GDM1 (cell line): ENCODE results near the gene PPP1R14D.
A peak's percentile ranks its signal among the peaks of the same experiment; 100 is the strongest.

Experiments used
- DNase-seq: peaks from one replicate; lab custom pipeline; 2025; lab: John Stamatoyannopoulos, UW

PPP1R14D gene

GRCh38 chr15:40852529-40852928, 24.0 kb upstream of the PPP1R14D start:
- DNase-seq, result no peak

GRCh38 chr15:40850576-40851112, 22.1 kb upstream of the PPP1R14D start:
- DNase-seq, result no peak

GRCh38 chr15:40847223-40847961, 18.9 kb upstream of the PPP1R14D start:
- peak; percentile 93 for DNase-seq

- no peak for DNase-seq
These were observed 18.3 kb upstream of the PPP1R14D start for GRCh38 chr15:40846841-40847222.

- DNase-seq, result no peak
These were observed 17.2 kb upstream of the PPP1R14D start for GRCh38 chr15:40845511-40846284.

- no peak for DNase-seq
These were observed 16.5 kb upstream of the PPP1R14D start for GRCh38 chr15:40845036-40845435.

- DNase-seq, result no peak
These were observed 16.2 kb upstream of the PPP1R14D start for GRCh38 chr15:40844696-40845030.

- no peak for DNase-seq
These were observed 15.6 kb upstream of the PPP1R14D start, which contains the start of gene SPINT1 for GRCh38 chr15:40843885-40844695. Gene SPINT1, plus strand, starts transcription at chr15:40844048. Its CDS starts 507 bp downstream, at chr15:40844555.

- DNase-seq, result no peak
These were observed 14.9 kb upstream of the PPP1R14D start for GRCh38 chr15:40843261-40843884.

GRCh38 chr15:40841741-40842140, 13.2 kb upstream of the PPP1R14D start:
- no peak for DNase-seq

GRCh38 chr15:40838756-40839155, 10.2 kb upstream of the PPP1R14D start:
- DNase-seq, result no peak

GRCh38 chr15:40836020-40836419, 7.5 kb upstream of the PPP1R14D start:
- DNase-seq, result no peak

GRCh38 chr15:40832903-40833302, 4.4 kb upstream of the PPP1R14D start:
- no peak for DNase-seq

GRCh38 chr15:40831861-40832260, 3.4 kb upstream of the PPP1R14D start:
- no peak for DNase-seq

GRCh38 chr15:40830884-40831283, 2.4 kb upstream of the PPP1R14D start:
- no peak for DNase-seq

GRCh38 chr15:40829115-40829514, 607 bp upstream of the PPP1R14D start:
- DNase-seq, result no peak

GRCh38 chr15:40826423-40827075, 2.0 kb downstream of the PPP1R14D start:
- no peak for DNase-seq

GRCh38 chr15:40825661-40826422, 2.7 kb downstream of the PPP1R14D start:
- no peak for DNase-seq

- DNase-seq, result no peak
These were observed 4.8 kb downstream of the PPP1R14D start for GRCh38 chr15:40823572-40824343.

GRCh38 chr15:40821195-40821594, 7.3 kb downstream of the PPP1R14D start:
- no peak for DNase-seq
